IPS-18a (cell line): ENCODE measurements around the gene MARK1.

Experiments used
- H3K27ac ChIP-seq: one replicate; pipeline ENCODE4 v1.5.1; 2013; ENCODE audit warnings: low read length
- H3K27me3 ChIP-seq: one replicate; pipeline ENCODE4 v1.6.1; 2013; ENCODE audit warnings: mild to moderate bottlenecking, low read length; ENCODE audit not compliant: control insufficient read depth, insufficient read depth
- H3K36me3 ChIP-seq: one replicate; pipeline ENCODE4 v1.6.1; 2013; ENCODE audit warnings: low read depth, low read length; ENCODE audit not compliant: control insufficient read depth
- H3K4me1 ChIP-seq: one replicate; pipeline ENCODE4 v1.6.1; 2013; ENCODE audit warnings: low read depth, low read length; ENCODE audit not compliant: control insufficient read depth
- H3K4me3 ChIP-seq: one replicate; pipeline ENCODE4 v1.5.1; 2013; ENCODE audit warnings: low read length
- H3K9ac ChIP-seq: one replicate; pipeline ENCODE4 v1.6.1; 2013; ENCODE audit warnings: mild to moderate bottlenecking, low read length, moderate library complexity
- H3K9me3 ChIP-seq: one replicate; pipeline ENCODE4 v1.6.1; 2013; ENCODE audit warnings: low read depth, low read length; ENCODE audit not compliant: control insufficient read depth

Gene MARK1

GRCh38 chr1:220527908-220528678 is at the start of gene MARK1:
TSS of gene MARK1 (plus strand) at chr1:220528136. CDS start at chr1:220528823, 687 bp downstream.
- peak within 1 kb of the TSS; percentile 89 for H3K9ac ChIP-seq
- peak within 1 kb of the TSS; percentile 44 for H3K27ac ChIP-seq
- H3K27me3 ChIP-seq = peaks cover 13% of the 10 kb centered on the region

GRCh38 chr1:220483700-220484099 is 44.2 kb upstream of the MARK1 start:
- no peak overlapping the region for H3K4me3 ChIP-seq

More at GRCh38 chr1:220527908-220528678, at the start of gene MARK1:
- peaks cover 7% of the 10 kb centered on the region for H3K4me1 ChIP-seq
- H3K9me3 ChIP-seq = no peaks in the 10 kb centered on the region
- H3K36me3 ChIP-seq = no peaks in the 10 kb centered on the region
- peak within 1 kb of the TSS; percentile 61 for H3K4me3 ChIP-seq

GRCh38 chr1:220484135-220484534 is 43.8 kb upstream of the MARK1 start:
- Histone ChIP-seq H3K27me3 (no peaks in the 10 kb centered on the region), H3K4me1 (no peaks in the 10 kb centered on the region), H3K4me3 (no peak overlapping the region), H3K27ac (no peak overlapping the region), H3K36me3 (no peaks in the 10 kb centered on the region), H3K9ac (no peak overlapping the region), H3K9me3 (no peaks in the 10 kb centered on the region)

More at GRCh38 chr1:220483700-220484099, 44.2 kb upstream of the MARK1 start:
- Histone ChIP-seq H3K36me3 (no peaks in the 10 kb centered on the region), H3K27ac (no peak overlapping the region), H3K9ac (no peak overlapping the region), H3K9me3 (no peaks in the 10 kb centered on the region), H3K27me3 (no peaks in the 10 kb centered on the region), H3K4me1 (no peaks in the 10 kb centered on the region)

GRCh38 chr1:220485131-220485530 is 42.8 kb upstream of the MARK1 start:
- Histone ChIP-seq H3K9me3 (no peaks in the 10 kb centered on the region), H3K36me3 (no peaks in the 10 kb centered on the region), H3K27ac (no peak overlapping the region), H3K4me3 (no peak overlapping the region), H3K27me3 (no peaks in the 10 kb centered on the region), H3K9ac (no peak overlapping the region), H3K4me1 (no peaks in the 10 kb centered on the region)

- no peaks in the 10 kb centered on the region for H3K27me3 ChIP-seq
- H3K9ac ChIP-seq = no peak overlapping the region
- H3K4me3 ChIP-seq = no peak overlapping the region
- H3K27ac ChIP-seq = no peak overlapping the region
- H3K9me3 ChIP-seq = no peaks in the 10 kb centered on the region
- no peaks in the 10 kb centered on the region for H3K4me1 ChIP-seq
- H3K36me3 ChIP-seq = no peaks in the 10 kb centered on the region
These were observed 42.1 kb upstream of the MARK1 start for GRCh38 chr1:220485791-220486190.

- no peaks in the 10 kb centered on the region for H3K36me3 ChIP-seq
- no peak overlapping the region for H3K9ac ChIP-seq
- no peaks in the 10 kb centered on the region for H3K9me3 ChIP-seq
- H3K27ac ChIP-seq = no peak overlapping the region
- H3K4me3 ChIP-seq = no peak overlapping the region
- H3K4me1 ChIP-seq = no peaks in the 10 kb centered on the region
- no peaks in the 10 kb centered on the region for H3K27me3 ChIP-seq
These were observed 40.6 kb upstream of the MARK1 start for GRCh38 chr1:220487297-220487820.

- no peak overlapping the region for H3K27ac ChIP-seq
These were observed 36.0 kb upstream of the MARK1 start for GRCh38 chr1:220491891-220492290.

GRCh38 chr1:220497220-220497947 is 30.6 kb upstream of the MARK1 start:
- Histone ChIP-seq H3K27me3 (no peaks in the 10 kb centered on the region), H3K4me3 (no peak overlapping the region), H3K9ac (no peak overlapping the region), H3K4me1 (no peaks in the 10 kb centered on the region), H3K9me3 (no peaks in the 10 kb centered on the region), H3K27ac (no peak overlapping the region), H3K36me3 (no peaks in the 10 kb centered on the region)

More at GRCh38 chr1:220491891-220492290, 36.0 kb upstream of the MARK1 start:
- Histone ChIP-seq H3K9ac (no peak overlapping the region), H3K9me3 (no peaks in the 10 kb centered on the region), H3K4me3 (no peak overlapping the region), H3K36me3 (no peaks in the 10 kb centered on the region), H3K4me1 (no peaks in the 10 kb centered on the region), H3K27me3 (no peaks in the 10 kb centered on the region)

- Histone ChIP-seq H3K27ac (no peak overlapping the region), H3K27me3 (no peaks in the 10 kb centered on the region), H3K4me3 (no peak overlapping the region), H3K36me3 (no peaks in the 10 kb centered on the region), H3K9ac (no peak overlapping the region), H3K4me1 (no peaks in the 10 kb centered on the region), H3K9me3 (no peaks in the 10 kb centered on the region)
These were observed 29.7 kb upstream of the MARK1 start for GRCh38 chr1:220498188-220498587.

- Histone ChIP-seq H3K36me3 (no peaks in the 10 kb centered on the region), H3K27me3 (no peaks in the 10 kb centered on the region), H3K4me3 (no peak overlapping the region), H3K4me1 (no peaks in the 10 kb centered on the region), H3K9ac (no peak overlapping the region), H3K9me3 (no peaks in the 10 kb centered on the region), H3K27ac (no peak overlapping the region)
These were observed 27.6 kb upstream of the MARK1 start for GRCh38 chr1:220500372-220500771.

GRCh38 chr1:220504329-220504728 is 23.6 kb upstream of the MARK1 start:
- no peaks in the 10 kb centered on the region for H3K36me3 ChIP-seq
- H3K27ac ChIP-seq = no peak overlapping the region
- no peaks in the 10 kb centered on the region for H3K9me3 ChIP-seq
- no peak overlapping the region for H3K9ac ChIP-seq
- no peaks in the 10 kb centered on the region for H3K27me3 ChIP-seq
- H3K4me1 ChIP-seq = no peaks in the 10 kb centered on the region
- no peak overlapping the region for H3K4me3 ChIP-seq
